ENCODE data around the gene PRKN. TPM values are rescaled to one million over a fixed set of nuclear protein-coding genes. Genes with fewer than 3 reads are reported as not detected.

PRKN gene
- total RNA-seq, 4 donors from 2014 or later, result 6.3 to 11.9 (median 9.5) TPM

DNA sequence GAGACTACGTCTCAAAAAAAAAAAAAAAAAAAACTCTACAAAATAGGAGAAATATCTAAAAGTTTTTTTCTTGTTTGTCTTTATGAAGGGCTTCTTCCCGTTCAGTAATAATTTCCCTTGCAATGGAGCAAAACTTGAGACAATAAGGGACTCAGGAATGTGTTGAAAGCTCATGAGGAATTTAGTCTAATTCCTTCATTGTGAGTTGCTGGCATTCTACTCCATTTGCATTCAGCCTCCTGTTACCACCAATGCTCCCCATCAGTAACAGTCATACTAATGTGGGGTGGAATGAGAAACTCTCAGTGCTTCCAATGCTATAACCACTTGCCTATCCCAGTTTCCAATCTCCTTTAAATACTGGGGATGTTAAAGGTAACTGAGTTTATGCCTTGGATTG is 877.0 kb downstream of the PRKN start:
- intact Hi-C loops (cut with DNase I; ENCODE audit: low total_unique reads), result no loop called here
- no peak overlapping the region for H3K4me3 ChIP-seq (ENCODE audit: low read depth, poor library complexity, severe bottlenecking)
- no peak for TF ChIP-seq POLR2A (IDR thresholded peaks at IDR 0.05)
- TF ChIP-seq, protein P1, sequence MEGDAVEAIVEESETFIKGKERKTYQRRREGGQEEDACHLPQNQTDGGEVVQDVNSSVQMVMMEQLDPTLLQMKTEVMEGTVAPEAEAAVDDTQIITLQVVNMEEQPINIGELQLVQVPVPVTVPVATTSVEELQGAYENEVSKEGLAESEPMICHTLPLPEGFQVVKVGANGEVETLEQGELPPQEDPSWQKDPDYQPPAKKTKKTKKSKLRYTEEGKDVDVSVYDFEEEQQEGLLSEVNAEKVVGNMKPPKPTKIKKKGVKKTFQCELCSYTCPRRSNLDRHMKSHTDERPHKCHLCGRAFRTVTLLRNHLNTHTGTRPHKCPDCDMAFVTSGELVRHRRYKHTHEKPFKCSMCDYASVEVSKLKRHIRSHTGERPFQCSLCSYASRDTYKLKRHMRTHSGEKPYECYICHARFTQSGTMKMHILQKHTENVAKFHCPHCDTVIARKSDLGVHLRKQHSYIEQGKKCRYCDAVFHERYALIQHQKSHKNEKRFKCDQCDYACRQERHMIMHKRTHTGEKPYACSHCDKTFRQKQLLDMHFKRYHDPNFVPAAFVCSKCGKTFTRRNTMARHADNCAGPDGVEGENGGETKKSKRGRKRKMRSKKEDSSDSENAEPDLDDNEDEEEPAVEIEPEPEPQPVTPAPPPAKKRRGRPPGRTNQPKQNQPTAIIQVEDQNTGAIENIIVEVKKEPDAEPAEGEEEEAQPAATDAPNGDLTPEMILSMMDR (IDR thresholded peaks at IDR 0.05), result no peak
- WGBS, 2 donors, result 85 to 89% methylated on average over 2 of the region's 2 CpGs
- DNase-seq (ENCODE audit: low spot score in 2 of 2), result no peak

DNA sequence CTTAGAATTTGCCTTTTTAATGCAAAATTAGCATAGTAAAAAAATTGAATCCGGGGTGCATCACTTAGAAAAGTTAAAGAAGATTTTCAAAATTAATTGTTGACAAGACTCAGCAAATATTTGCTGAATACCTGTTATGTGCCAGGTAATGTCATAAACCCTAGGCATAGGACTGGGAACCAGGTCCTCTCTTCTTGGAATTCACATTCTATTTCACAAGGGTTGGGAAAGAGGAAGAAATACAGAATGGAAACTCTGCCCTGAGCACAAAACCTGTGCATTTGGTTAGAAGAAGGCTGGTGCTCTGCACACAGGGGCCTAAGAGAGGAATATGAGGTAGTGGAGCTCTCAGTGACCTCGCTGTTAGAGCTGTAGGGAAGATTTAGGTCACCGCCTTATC is 879.9 kb downstream of the PRKN start:
- intact Hi-C loops (cut with DNase I; ENCODE audit: low total_unique reads), result no loop called here
- TF ChIP-seq, protein P1 (IDR thresholded peaks at IDR 0.05), result no peak
- no peak for TF ChIP-seq POLR2A (IDR thresholded peaks at IDR 0.05)
- H3K4me3 ChIP-seq (ENCODE audit: low read depth, poor library complexity, severe bottlenecking), result no peak overlapping the region
- DNase-seq (ENCODE audit: low spot score in 2 of 2), result no peak
- WGBS, 2 donors, result 74 to 77% methylated on average over 3 of the region's 3 CpGs

DNA sequence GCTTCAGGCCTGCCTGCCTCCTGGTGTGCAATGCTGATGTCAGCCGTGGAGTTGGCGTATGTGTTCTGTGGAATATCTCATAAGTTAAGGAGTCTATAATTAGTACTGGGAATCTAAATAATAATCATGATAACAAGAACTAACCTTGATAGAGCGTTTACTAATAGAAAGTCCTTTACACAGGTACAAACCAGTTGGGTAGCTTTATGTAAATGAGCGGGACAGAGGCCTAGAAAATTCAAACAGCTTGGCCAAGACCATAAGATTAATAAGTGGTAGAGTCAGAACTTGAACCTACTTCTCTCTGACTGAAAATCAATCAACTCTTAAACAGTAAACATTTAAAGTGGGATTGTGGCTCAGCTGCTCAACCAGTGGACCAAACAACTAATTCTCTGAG is 882.8 kb downstream of the PRKN start:
- TF ChIP-seq, protein P1 (IDR thresholded peaks at IDR 0.05), result no peak
- TF ChIP-seq POLR2A (IDR thresholded peaks at IDR 0.05), result no peak
- WGBS, 2 donors, result 66 to 70% methylated on average over 4 of the region's 4 CpGs
- no peak overlapping the region for H3K4me3 ChIP-seq (ENCODE audit: low read depth, poor library complexity, severe bottlenecking)
- no peak for DNase-seq (ENCODE audit: low spot score in 2 of 2)
- intact Hi-C loops (cut with DNase I; ENCODE audit: low total_unique reads), result no loop called here

DNA sequence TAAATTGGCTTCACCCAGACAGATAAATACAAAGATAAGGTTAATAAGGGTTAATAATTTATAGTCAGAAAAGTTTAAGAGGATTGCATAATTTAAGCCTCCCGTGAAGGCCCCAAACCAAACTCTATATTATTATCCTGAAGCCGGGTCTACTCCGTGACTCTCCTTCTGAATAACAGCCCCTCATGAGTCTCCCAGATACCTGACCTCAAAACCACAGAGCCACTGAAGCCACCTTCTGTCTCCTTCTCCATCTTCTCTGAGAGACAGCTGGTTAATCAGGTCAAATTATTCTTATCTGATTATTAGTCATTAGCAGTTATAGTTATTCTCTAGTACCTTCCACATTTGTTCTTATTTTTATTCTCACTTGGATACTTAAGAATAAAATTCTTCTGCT is 884.5 kb downstream of the PRKN start:
- DNase-seq (ENCODE audit: low spot score in 2 of 2), result no peak
- no peak for TF ChIP-seq POLR2A (IDR thresholded peaks at IDR 0.05)
- TF ChIP-seq, protein P1 (IDR thresholded peaks at IDR 0.05), result no peak
- 86 to 90% methylated on average over 3 of the region's 3 CpGs for WGBS, 2 donors
- no peak overlapping the region for H3K4me3 ChIP-seq (ENCODE audit: low read depth, poor library complexity, severe bottlenecking)
- intact Hi-C loops (cut with DNase I; ENCODE audit: low total_unique reads), result no loop called here

DNA sequence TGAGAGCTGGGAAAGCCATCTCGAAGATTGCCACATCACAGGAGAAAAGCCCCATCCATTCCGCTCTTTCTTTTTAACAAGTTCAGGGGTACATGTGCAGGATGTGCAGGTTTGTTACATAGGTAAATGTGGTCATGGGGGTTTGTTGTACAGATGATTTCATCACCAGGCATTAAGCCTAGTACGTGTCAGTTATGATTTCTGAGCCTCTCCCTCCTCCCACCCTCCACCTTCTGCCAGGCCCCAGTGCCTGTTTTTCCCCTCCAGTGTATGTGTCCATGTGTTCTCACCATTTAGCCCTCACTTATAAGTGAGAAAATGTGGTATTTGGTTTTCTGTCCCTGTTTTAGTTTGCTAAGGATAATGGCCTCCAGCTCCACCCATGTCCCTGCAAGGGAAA is 887.2 kb downstream of the PRKN start:
- no peak for DNase-seq (ENCODE audit: low spot score in 2 of 2)
- TF ChIP-seq POLR2A (IDR thresholded peaks at IDR 0.05), result no peak
- TF ChIP-seq, protein P1 (IDR thresholded peaks at IDR 0.05), result no peak
- H3K4me3 ChIP-seq (ENCODE audit: low read depth, poor library complexity, severe bottlenecking), result no peak overlapping the region
- intact Hi-C loops (cut with DNase I; ENCODE audit: low total_unique reads), result no loop called here
- 93 to 94% methylated on average over 3 of the region's 3 CpGs for WGBS, 2 donors

DNA sequence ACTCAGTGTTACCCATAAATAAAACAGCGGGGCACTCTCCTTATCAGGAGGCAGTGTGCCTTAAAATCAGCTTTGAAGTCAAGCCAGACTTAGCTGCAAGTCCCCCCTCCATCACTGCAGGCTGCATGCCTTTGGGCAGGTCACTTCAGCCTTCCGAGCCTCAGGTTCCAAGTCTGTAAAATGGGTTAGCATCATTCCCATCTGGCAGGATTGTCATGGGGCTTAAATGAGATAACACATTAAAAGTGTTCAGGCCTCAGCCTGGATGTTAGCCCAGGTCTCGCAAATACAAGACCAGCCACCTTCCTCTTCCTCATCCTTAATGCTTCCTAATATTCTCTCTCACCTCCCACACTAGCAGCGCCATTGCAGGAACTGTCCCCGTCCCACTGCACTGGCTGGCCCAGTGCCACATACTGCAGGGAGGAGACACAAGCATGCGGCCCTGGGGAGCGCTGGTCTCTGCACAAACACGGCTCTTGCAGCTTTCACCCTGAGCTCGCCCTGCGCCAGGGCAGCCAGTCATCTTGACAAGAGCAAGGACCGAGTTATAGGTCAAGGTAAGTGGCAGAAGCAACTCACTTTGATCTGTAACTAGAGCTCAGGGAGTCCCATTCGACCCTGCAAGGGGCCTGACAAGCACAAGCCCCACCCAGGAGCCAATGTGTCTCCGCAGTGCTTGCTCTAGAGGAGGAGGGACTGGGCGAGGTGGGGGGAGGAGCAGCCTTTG is 889.1 kb downstream of the PRKN start:
- no peak overlapping the region for H3K4me3 ChIP-seq (ENCODE audit: low read depth, poor library complexity, severe bottlenecking)
- no peak for DNase-seq (ENCODE audit: low spot score in 2 of 2)
- WGBS, 2 donors, result 72 to 75% methylated on average over 14 of the region's 14 CpGs
- intact Hi-C loops (cut with DNase I; ENCODE audit: low total_unique reads), result no loop called here
- TF ChIP-seq, protein P1 (IDR thresholded peaks at IDR 0.05), result no peak
- TF ChIP-seq POLR2A (IDR thresholded peaks at IDR 0.05), result no peak
